BLaER1 (cell line): Measurements from ENCODE around the gene RPS6KA2.

Source experiments
- H3K27ac ChIP-seq: shearing (Covaris generic); formaldehyde crosslinking; 2 replicates; pipeline ENCODE4 v1.8.1; 2022
- H3K27me3 ChIP-seq: shearing (Covaris generic); formaldehyde crosslinking; 2 replicates; pipeline ENCODE4 v1.8.1; 2022
- H3K36me3 ChIP-seq: shearing (Covaris generic); formaldehyde crosslinking; 2 replicates; pipeline ENCODE4 v1.8.1; 2022
- H3K4me1 ChIP-seq: shearing (Covaris generic); formaldehyde crosslinking; 2 replicates; pipeline ENCODE4 v1.8.1; 2022
- H3K4me2 ChIP-seq: shearing (Covaris generic); formaldehyde crosslinking; 2 replicates; pipeline ENCODE4 v1.8.1; 2022
- H3K4me3 ChIP-seq: shearing (Covaris generic); formaldehyde crosslinking; 2 replicates; pipeline ENCODE4 v1.8.1; 2022
- H3K9ac ChIP-seq: shearing (Covaris generic); formaldehyde crosslinking; 2 replicates; pipeline ENCODE4 v1.8.1; 2022
- H3K9me3 ChIP-seq: shearing (Covaris generic); formaldehyde crosslinking; 2 replicates; pipeline ENCODE4 v1.8.1; 2022
- H4K20me1 ChIP-seq: shearing (Covaris generic); formaldehyde crosslinking; 2 replicates; pipeline ENCODE4 v1.8.1; 2022
- Cebpa-rat ChIP-seq: shearing (Covaris generic); IDR thresholded peaks from 2 replicates; pipeline ENCODE4 v1.8.1; 2022

Gene RPS6KA2

GRCh38 chr6:166495487-166496314 is 131.3 kb downstream of the RPS6KA2 start:
- Histone ChIP-seq H3K4me3 (no peak overlapping the region), H3K9ac (no peak overlapping the region), H3K27me3 (no peaks in the 10 kb centered on the region), H3K36me3 (peaks cover 7% of the 10 kb centered on the region; the same call in 1 of the 2 replicates), H3K4me2 (no peak overlapping the region), H3K4me1 (peaks cover 30% of the 10 kb centered on the region), H4K20me1 (no peaks in the 10 kb centered on the region), H3K27ac (no peak overlapping the region), H3K9me3 (peaks cover 10% of the 10 kb centered on the region)
- TF ChIP-seq Cebpa-rat = no peak

- no peak for TF ChIP-seq Cebpa-rat
- no peak overlapping the region for H3K4me2 ChIP-seq
- peaks cover 15% of the 10 kb centered on the region for H3K9me3 ChIP-seq
- no peaks in the 10 kb centered on the region for H3K27me3 ChIP-seq
- no peak overlapping the region for H3K4me3 ChIP-seq
- no peaks in the 10 kb centered on the region for H4K20me1 ChIP-seq
- peaks cover 38% of the 10 kb centered on the region for H3K4me1 ChIP-seq
- no peak overlapping the region for H3K27ac ChIP-seq
- peaks cover 9% of the 10 kb centered on the region; the same call in 1 of the 2 replicates for H3K36me3 ChIP-seq
- H3K9ac ChIP-seq = no peak overlapping the region
Observed at GRCh38 chr6:166494757-166495486, 132.1 kb downstream of the RPS6KA2 start.

GRCh38 chr6:166494101-166494441 is 133.0 kb downstream of the RPS6KA2 start:
- no peak for TF ChIP-seq Cebpa-rat
- no peaks in the 10 kb centered on the region for H4K20me1 ChIP-seq
- no peak overlapping the region for H3K9ac ChIP-seq
- no peaks in the 10 kb centered on the region for H3K27me3 ChIP-seq
- H3K9me3 ChIP-seq = peaks cover 23% of the 10 kb centered on the region
- H3K27ac ChIP-seq = no peak overlapping the region
- H3K36me3 ChIP-seq = peaks cover 12% of the 10 kb centered on the region; the same call in 1 of the 2 replicates
- H3K4me1 ChIP-seq = peaks cover 46% of the 10 kb centered on the region
- no peak overlapping the region for H3K4me2 ChIP-seq
- H3K4me3 ChIP-seq = no peak overlapping the region

GRCh38 chr6:166493427-166494100 is 133.5 kb downstream of the RPS6KA2 start:
- H3K27ac ChIP-seq = no peak overlapping the region
- H3K4me1 ChIP-seq = peaks cover 49% of the 10 kb centered on the region

GRCh38 chr6:166492092-166492741 is 134.8 kb downstream of the RPS6KA2 start:
- Histone ChIP-seq H3K9me3 (peaks cover 32% of the 10 kb centered on the region), H4K20me1 (no peaks in the 10 kb centered on the region), H3K4me3 (no peak overlapping the region), H3K9ac (no peak overlapping the region), H3K4me2 (peak overlapping the region; percentile 54), H3K27ac (no peak overlapping the region), H3K36me3 (peaks cover 10% of the 10 kb centered on the region), H3K4me1 (peaks cover 63% of the 10 kb centered on the region), H3K27me3 (no peaks in the 10 kb centered on the region)
- TF ChIP-seq Cebpa-rat = no peak

More at GRCh38 chr6:166493427-166494100, 133.5 kb downstream of the RPS6KA2 start:
- Histone ChIP-seq H3K9ac (no peak overlapping the region), H4K20me1 (no peaks in the 10 kb centered on the region), H3K27me3 (no peaks in the 10 kb centered on the region), H3K36me3 (peaks cover 11% of the 10 kb centered on the region), H3K4me3 (no peak overlapping the region), H3K4me2 (peak overlapping the region; percentile 54), H3K9me3 (peaks cover 25% of the 10 kb centered on the region)
- no peak for TF ChIP-seq Cebpa-rat

GRCh38 chr6:166490671-166491500 is 136.2 kb downstream of the RPS6KA2 start:
- Histone ChIP-seq H3K4me3 (no peak overlapping the region), H3K9ac (no peak overlapping the region), H4K20me1 (no peaks in the 10 kb centered on the region), H3K36me3 (peaks cover 22% of the 10 kb centered on the region), H3K4me1 (peaks cover 68% of the 10 kb centered on the region), H3K27me3 (no peaks in the 10 kb centered on the region), H3K9me3 (peaks cover 45% of the 10 kb centered on the region), H3K4me2 (peak overlapping the region; percentile 69), H3K27ac (peak overlapping the region; percentile 33)
- no peak for TF ChIP-seq Cebpa-rat

- Histone ChIP-seq H3K36me3 (peaks cover 26% of the 10 kb centered on the region), H3K4me1 (peaks cover 81% of the 10 kb centered on the region), H3K27me3 (no peaks in the 10 kb centered on the region), H3K4me3 (peak overlapping the region; percentile 9; the same call in 1 of the 2 replicates), H3K9ac (no peak overlapping the region), H3K27ac (no peak overlapping the region), H4K20me1 (no peaks in the 10 kb centered on the region), H3K4me2 (peak overlapping the region; percentile 69), H3K9me3 (peaks cover 53% of the 10 kb centered on the region)
- no peak for TF ChIP-seq Cebpa-rat
Observed at GRCh38 chr6:166489301-166490155, 137.5 kb downstream of the RPS6KA2 start.

- peak overlapping the region; percentile 86 for H3K27ac ChIP-seq
Observed at GRCh38 chr6:166488701-166489100, 138.3 kb downstream of the RPS6KA2 start.

More at GRCh38 chr6:166488701-166489100, 138.3 kb downstream of the RPS6KA2 start:
- Histone ChIP-seq H3K36me3 (peaks cover 26% of the 10 kb centered on the region), H4K20me1 (no peaks in the 10 kb centered on the region), H3K9me3 (peaks cover 53% of the 10 kb centered on the region), H3K9ac (no peak overlapping the region), H3K27me3 (no peaks in the 10 kb centered on the region), H3K4me1 (peaks cover 90% of the 10 kb centered on the region), H3K4me3 (peak overlapping the region; percentile 47), H3K4me2 (peak overlapping the region; percentile 43)
- no peak for TF ChIP-seq Cebpa-rat
